Heart left ventricle (tissue), 16 donors: ENCODE measurements around the gene SLC12A3. TPM values are rescaled to one million over a fixed set of nuclear protein-coding genes. Genes with fewer than 3 reads are reported as not detected.

Source experiments
- ATAC-seq, 4 donors: fragments of 200-7000 bp; cut with Tn5 transposase; one replicate each; pipeline ENCODE4 v1.9.1; 2020 to 2022; ENCODE audit warnings: moderate library complexity in 4 of 4, mild to moderate bottlenecking in 3 of 4, moderate number of reproducible peaks in 1 of 4
- DNase-seq, 5 donors: peaks; one replicate each; pipeline ENCODE4 v3.0.0-alpha.2; 2020
- H3K27ac ChIP-seq, 12 donors: fragments of 200-600 bp; sonication (generic) in 4 of 12; one replicate each; pipeline versions ENCODE4 v1.5.0 to v1.8.0; 2016 to 2022; ENCODE audit warnings: mild to moderate bottlenecking in 2 of 12
- H3K27me3 ChIP-seq, 9 donors: fragments of 200-600 bp; sonication (generic) in 2 of 9; one replicate each; pipeline versions ENCODE4 v1.5.1 to v1.8.0; 2016 to 2022; ENCODE audit warnings: mild to moderate bottlenecking in 3 of 9
- H3K36me3 ChIP-seq, 9 donors: fragments of 200-600 bp; sonication (generic) in 2 of 9; one replicate each; pipeline versions ENCODE4 v1.5.0 to v1.8.0; 2018 to 2022; ENCODE audit warnings: mild to moderate bottlenecking in 2 of 9
- H3K4me1 ChIP-seq, 12 donors: fragments of 200-600 bp; sonication (generic) in 4 of 12; one replicate each; pipeline versions ENCODE4 v1.5.0 to v1.8.0; 2016 to 2022; ENCODE audit warnings: mild to moderate bottlenecking in 3 of 12
- H3K4me3 ChIP-seq, 12 donors: fragments of 200-600 bp; sonication (generic) in 4 of 12; one replicate each; pipeline versions ENCODE4 v1.5.0 to v1.8.0; 2017 to 2022; ENCODE audit warnings: mild to moderate bottlenecking in 9 of 12, moderate library complexity in 4 of 12
- H3K9me3 ChIP-seq, 12 donors: fragments of 200-600 bp; sonication (generic) in 4 of 12; one replicate each; pipeline versions ENCODE4 v1.5.0 to v1.8.0; 2016 to 2022; ENCODE audit warnings: mild to moderate bottlenecking in 1 of 12
- POLR2A ChIP-seq, 2 donors: fragments of 450-650 bp; IDR thresholded peaks; one replicate each; pipeline ENCODE4 v1.6.1; 2017; ENCODE audit warnings: antibody characterized with exemption in 2 of 2, mild to moderate bottlenecking in 2 of 2, moderate library complexity in 2 of 2
- WGBS, 4 donors: extraction: QIAGEN DNeasy Blood & Tissue Kit in 2 of 4; methylation state at CpG; one replicate each; pipeline versions ENCODE4 v1.1.5 to v1.1.7; 2013 to 2018; 5-methylcytosine and 5-hydroxymethylcytosine counted together
- intact Hi-C, 10 donors: fragments of 100-400 bp; cut with DNase I; formaldehyde crosslinking; loops; one replicate each; pipeline versions ENCODE4 v1.11.1 to v1.14.2; 2022
- polyA plus RNA-seq, 2 donors: library from polyadenylated mRNA; stranded (reverse); fragments of 200-250 nt; gene quantifications; one replicate each; pipeline ENCODE4 v1.2.3, GENCODE V29; 2013
- total RNA-seq, 9 donors: library from RNA; depleted of rRNA in 2 of 9; stranded (reverse); fragments of >200 nt in 2 of 9; fragmentation: NEBNext Ultra II Directional in 3 of 9; extraction: Animal tissue kit (Norgen Biotek cat#: 25700) in 3 of 9; gene quantifications; one replicate each; pipeline versions ENCODE4 v1.1.0 to v1.2.4, GENCODE V29; 2016 to 2023
- TF ChIP-seq, protein P1 (sequence below), 12 donors: fragments of 200-600 bp; sonication (generic) in 4 of 12; IDR thresholded peaks; one replicate each; pipeline versions ENCODE4 v1.5.0 to v1.8.0; 2018 to 2022; ENCODE audit warnings: antibody characterized with exemption in 12 of 12, mild to moderate bottlenecking in 5 of 12
- donor health status: ischemic (EF 13 %, LVEDD 7.1; RV severe dilation, severe dysfunction).
- donor health status: healthy with polysubstance abuse.
- donor health status: DM: no; HTN: yes; CAD: no.
- donor health status: DM: no; HTN: no; CAD: no.
- donor health status: ischemic (EF 25% LVEDD 6.9; RV normal size, moderate dysfunction).
- donor health status: ischemic (EF 25% LVEDD 5.7; RV mildly dilated, moderate dysfunction).
- donor health status: healthy.
- donor health status: DM: yes; HTN: yes; CAD: no.
- donor health status: ischemic (EF 35%, LVEDD 5.7; RV mildly dilated, moderate dysfunction).
- donor health status: nonischemic (EF 11% LVEDD 7.7; RV severe dilation, severe dysfunction).
- donor health status: DM: yes; HTN: yes; CAD: no.
- donor health status: PGD.
- donor health status: ischemic (EF 29% LVEDD 5.4; RV normal size, mild dysfunction).
- donor health status: nonischemic (EF 23%, LVEDD 6.1; RV moderate dilation, normal function).

SLC12A3 gene
- total and polyA plus RNA-seq, 11 donors: 0.08 TPM; not detected in 10

GRCh38 chr16:56896244-56896643 is 31.2 kb downstream of the SLC12A3 start:
- Histone ChIP-seq H3K4me3 (no peak overlapping the region), H3K36me3 (no peaks in the 10 kb centered on the region), H3K4me1 (no peaks in the 10 kb centered on the region), H3K27ac (no peak overlapping the region), H3K27me3 (no peaks in the 10 kb centered on the region), H3K9me3 (no peaks in the 10 kb centered on the region)
- 62 to 73% (median 67%) methylated on average over 3 of the region's 3 CpGs for WGBS, 4 donors
- intact Hi-C loops: no loop called here
- DNase-seq (no peak), ATAC-seq (no peak)
- TF ChIP-seq, protein P1, sequence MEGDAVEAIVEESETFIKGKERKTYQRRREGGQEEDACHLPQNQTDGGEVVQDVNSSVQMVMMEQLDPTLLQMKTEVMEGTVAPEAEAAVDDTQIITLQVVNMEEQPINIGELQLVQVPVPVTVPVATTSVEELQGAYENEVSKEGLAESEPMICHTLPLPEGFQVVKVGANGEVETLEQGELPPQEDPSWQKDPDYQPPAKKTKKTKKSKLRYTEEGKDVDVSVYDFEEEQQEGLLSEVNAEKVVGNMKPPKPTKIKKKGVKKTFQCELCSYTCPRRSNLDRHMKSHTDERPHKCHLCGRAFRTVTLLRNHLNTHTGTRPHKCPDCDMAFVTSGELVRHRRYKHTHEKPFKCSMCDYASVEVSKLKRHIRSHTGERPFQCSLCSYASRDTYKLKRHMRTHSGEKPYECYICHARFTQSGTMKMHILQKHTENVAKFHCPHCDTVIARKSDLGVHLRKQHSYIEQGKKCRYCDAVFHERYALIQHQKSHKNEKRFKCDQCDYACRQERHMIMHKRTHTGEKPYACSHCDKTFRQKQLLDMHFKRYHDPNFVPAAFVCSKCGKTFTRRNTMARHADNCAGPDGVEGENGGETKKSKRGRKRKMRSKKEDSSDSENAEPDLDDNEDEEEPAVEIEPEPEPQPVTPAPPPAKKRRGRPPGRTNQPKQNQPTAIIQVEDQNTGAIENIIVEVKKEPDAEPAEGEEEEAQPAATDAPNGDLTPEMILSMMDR (IDR thresholded peaks at IDR 0.05): no peak
- no peak for TF ChIP-seq POLR2A (IDR thresholded peaks at IDR 0.05)

GRCh38 chr16:56897026-56897799 is 32.2 kb downstream of the SLC12A3 start:
- intact Hi-C loops: no loop called here
- H3K27ac ChIP-seq: no peak overlapping the region
- 91 to 93% (median 92%) methylated on average over 8 of the region's 8 CpGs for WGBS, 4 donors
- no peak for ATAC-seq
- TF ChIP-seq, protein P1 (IDR thresholded peaks at IDR 0.05): no peak
- no peak for TF ChIP-seq POLR2A (IDR thresholded peaks at IDR 0.05)
- no peak for DNase-seq
- no peaks in the 10 kb centered on the region for H3K4me1 ChIP-seq
- no peaks in the 10 kb centered on the region for H3K9me3 ChIP-seq
- H3K36me3 ChIP-seq: no peaks in the 10 kb centered on the region
- no peaks in the 10 kb centered on the region for H3K27me3 ChIP-seq
- H3K4me3 ChIP-seq: no peak overlapping the region

DNA sequence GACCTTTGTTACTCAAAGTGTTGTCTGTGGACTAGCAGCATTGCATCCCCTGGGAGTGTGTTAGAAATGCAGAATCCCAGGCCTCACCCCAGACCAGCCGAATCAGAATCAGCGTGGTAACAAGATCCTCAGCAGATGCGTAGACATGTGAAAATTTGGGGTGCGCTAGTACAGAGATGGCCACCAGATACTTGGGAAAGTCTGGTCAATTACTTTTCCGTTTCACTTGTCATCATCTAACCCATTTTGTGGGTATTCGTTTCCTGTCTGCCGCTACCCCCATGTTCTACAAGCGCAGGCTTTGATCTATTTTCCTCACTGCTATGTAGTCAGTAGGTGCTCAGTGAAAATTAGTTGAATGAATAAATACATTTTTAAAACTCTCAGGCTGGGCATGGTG is 33.8 kb downstream of the SLC12A3 start:
- Histone ChIP-seq H3K27me3 (no peaks in the 10 kb centered on the region), H3K36me3 (no peaks in the 10 kb centered on the region), H3K9me3 (no peaks in the 10 kb centered on the region), H3K4me3 (no peak overlapping the region), H3K27ac (no peak overlapping the region), H3K4me1 (no peaks in the 10 kb centered on the region)
- TF ChIP-seq, protein P1 (IDR thresholded peaks at IDR 0.05): no peak
- no peak for TF ChIP-seq POLR2A (IDR thresholded peaks at IDR 0.05)
- no peak for DNase-seq
- intact Hi-C loops: no loop called here
- 90 to 95% (median 94%) methylated on average over 8 of the region's 8 CpGs for WGBS, 4 donors
- no peak for ATAC-seq

- Histone ChIP-seq H3K36me3 (no peaks in the 10 kb centered on the region), H3K9me3 (peaks cover 0 to 4% (median 0%) of the 10 kb centered on the region in 12 donors), H3K27ac (no peak overlapping the region), H3K4me3 (no peak overlapping the region), H3K4me1 (no peaks in the 10 kb centered on the region), H3K27me3 (no peaks in the 10 kb centered on the region)
- DNase-seq: no peak
- intact Hi-C loops: loop anchor here in 1 of 10 donors (2.0 kb wide), 1 partner anchor 19 kb away; no protein-coding TSS in a partner anchor
- TF ChIP-seq, protein P1 (IDR thresholded peaks at IDR 0.05): no peak
- TF ChIP-seq POLR2A (IDR thresholded peaks at IDR 0.05): no peak
- 81 to 97% (median 95%) methylated on average over 2 of the region's 2 CpGs for WGBS, 4 donors
- no peak for ATAC-seq
These were observed 38.9 kb downstream of the SLC12A3 start for GRCh38 chr16:56903866-56904265.
